NCI-H146 (cell line): ENCODE data around the gene KBTBD8.

Experiments
- DNase-seq: peaks from one replicate; lab custom pipeline; 2025; lab: John Stamatoyannopoulos, UW

Gene KBTBD8

DNA sequence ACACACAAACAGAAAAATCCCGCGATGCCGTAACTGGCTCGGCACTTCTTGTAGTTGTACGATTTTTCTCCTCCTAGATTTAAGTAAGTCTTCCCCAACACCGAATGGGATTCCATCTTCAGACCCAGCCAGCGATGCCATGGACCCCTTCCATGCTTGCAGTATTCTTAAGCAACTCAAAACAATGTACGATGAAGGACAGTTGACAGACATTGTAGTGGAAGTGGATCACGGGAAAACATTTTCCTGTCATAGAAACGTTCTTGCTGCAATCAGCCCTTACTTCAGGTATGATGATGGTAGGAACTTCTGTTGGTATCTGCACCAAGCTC, 763 bp downstream of the KBTBD8 start:
- no peak for DNase-seq

DNA sequence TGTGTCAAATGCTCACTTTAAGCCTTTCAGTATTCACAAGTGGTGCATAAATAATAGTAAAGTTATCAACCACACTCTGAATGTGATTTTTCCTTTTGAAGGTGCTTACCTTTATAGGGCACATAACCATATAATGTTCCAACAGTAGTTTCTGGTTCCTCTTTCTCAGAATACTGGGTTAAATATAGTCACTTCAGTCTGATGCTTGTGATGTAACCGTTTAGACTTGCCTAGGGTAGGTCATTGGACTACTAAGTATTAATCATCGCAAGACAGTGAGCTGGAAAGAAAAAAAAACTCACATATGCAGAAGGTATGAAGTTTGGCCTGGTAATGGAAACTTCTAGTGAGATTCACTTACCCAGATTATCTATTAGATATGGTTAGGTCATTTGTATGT, 1.9 kb downstream of the KBTBD8 start:
- no peak for DNase-seq

DNA sequence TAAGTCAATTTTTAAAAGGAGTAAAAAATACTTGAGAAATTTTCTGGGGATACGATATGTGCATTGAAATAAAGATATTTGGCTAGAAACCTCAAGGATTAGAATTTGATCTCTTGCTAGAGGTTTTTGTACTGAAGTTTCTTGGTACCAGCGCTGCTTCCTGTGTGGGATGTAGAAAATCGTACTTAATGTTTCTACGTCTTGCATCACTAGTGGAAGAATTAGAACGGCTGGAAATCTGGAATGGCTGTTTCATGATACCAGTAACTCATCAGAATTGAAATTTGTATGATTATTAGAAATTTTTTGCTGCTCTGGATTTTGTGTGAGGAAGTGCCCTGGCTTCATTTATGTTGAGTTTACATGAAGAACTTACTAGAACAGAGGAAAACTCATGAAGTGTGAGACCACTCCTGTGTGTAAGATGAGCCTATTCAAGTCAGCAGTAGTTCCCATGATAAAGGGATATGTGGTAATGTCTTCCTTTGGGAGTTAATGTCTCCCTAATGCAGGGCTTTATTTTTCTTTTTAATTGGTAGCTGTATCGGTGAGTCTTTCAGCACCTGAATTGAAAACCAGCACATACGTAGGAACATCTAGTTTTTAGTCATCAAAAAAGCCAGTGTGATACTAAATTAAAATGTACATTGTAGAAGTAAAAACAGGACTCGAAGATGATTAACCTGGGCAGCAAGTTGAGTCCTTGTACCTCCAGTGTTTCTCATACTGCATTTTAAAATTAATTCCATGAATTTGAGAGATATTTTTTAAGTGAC, 3.2 kb downstream of the KBTBD8 start:
- no peak for DNase-seq

DNA sequence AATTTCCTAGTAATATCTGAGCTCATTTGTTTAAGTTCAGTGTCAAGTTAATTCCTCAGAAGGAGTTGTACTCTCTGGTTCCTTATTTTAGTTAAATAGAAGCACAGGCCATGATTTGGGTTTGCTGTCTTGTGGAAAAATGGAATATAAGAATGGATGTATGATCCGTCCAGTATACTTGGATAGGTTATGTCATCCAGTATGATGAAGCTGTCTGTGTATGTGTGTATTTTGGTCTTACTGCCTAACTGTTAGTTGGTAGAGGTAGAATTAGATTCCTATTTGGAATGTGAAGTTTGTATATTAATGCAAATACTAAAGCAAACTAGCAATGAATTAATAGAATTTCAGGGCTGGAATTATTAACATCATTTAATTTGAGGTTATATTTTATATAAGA, 7.9 kb downstream of the KBTBD8 start:
- no peak for DNase-seq

DNA sequence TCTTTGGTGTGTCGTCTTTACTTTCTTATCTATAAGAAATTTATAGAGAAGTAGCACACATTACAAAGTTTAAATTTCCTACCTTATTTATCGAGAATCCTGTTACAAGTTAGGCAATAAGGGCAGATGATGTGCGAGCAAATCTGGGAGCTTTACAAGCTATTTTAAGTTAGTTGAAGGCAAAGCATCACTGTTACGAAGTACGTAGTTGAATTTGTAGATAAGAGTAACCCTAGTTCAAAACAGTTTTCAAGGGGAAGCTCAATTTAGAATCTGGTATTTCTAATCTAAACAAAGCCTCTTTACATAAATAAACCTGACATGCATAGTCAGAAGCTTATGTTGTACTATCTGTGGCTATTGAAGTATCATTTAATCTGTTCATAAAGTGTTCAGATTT, 8.4 kb downstream of the KBTBD8 start:
- no peak for DNase-seq

DNA sequence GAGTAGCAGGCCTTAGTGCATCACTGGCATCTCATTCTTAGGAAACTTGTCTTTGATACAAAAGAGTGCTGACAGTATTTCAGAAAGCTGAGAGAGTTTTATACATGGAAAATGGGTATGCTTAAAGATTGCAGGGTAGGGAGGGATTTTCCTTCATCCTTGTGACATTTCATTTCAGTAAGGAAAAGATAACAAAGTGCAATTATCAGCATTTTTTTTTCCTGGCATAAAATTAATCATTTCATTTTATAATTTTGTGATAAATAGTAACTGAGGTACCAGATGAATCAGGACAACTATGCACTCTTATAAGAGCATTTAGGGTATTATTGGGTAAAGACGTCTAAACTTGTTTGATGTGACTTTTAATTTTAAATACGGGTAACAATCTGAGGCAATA, 10.3 kb downstream of the KBTBD8 start:
- DNase-seq, result no peak

DNA sequence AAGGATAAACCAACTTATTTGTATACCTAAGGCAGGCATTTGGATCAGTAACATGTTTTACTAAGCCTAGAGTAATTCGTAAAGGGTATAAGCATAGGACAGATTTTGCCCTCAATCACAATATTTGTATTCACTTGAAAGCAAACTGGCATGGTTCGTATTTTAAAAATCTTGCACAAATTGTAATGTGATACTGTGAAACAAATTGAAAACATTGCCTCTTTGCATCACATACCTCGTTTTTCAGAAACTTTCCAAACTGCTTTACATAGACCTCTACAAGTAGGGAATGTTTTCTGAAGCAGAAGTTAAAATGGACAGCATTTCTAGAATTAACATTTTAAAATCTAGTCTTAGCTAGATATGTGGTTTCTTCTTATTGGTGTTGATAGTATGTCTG, 11.6 kb downstream of the KBTBD8 start:
- no peak for DNase-seq

DNA sequence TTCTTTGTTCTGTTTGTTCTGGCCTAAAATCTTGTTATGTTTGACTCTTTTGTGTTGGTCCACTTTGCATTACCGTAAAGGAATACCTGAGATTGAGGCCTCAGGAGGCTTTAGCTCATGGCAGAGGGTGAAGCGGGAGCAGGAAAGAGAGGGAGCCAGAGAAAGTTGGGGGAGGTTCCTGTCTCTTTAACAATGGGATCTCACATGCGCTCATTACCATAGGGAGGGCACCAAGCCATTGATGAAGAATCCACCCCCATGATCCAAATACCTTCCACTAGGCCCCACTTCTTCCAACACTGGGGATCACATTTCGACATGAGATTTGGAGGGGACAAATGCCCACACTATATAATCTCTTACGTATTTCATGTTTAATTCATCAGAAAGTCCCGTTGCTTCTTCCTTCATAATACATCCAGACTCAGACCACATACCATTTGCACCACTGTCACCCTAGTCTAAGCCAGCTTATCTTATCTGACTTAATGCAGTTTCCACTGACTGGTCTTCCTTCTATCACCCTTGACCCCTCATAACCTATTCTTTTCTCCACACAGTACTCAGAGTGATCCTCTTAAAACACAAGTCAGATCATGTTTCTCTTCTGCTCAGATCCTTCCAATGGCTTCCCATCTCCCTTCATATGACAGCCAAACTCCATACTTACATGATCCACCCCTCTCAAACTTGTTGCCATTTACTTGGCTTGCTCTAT, 13.5 kb downstream of the KBTBD8 start:
- DNase-seq, result no peak

DNA sequence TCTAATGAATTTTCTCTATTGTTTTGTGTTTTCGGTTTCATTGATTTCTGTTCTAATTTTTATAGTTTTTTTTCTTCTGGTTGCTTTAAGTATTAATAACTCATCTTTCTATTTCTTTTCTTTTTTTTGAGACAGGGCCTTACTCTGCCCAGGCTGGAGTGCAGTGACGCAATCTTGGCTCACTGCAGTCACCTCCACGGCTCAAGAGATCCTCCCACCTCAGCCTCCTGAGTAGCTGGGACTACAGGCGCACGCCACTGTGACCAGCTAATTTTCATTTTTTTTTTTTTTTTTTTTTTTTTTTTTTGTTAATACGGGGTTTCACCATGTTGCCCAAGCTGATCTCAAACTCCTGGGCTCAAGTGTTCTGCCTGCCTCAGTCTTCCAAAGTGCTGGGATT, 14.5 kb downstream of the KBTBD8 start:
- no peak for DNase-seq

DNA sequence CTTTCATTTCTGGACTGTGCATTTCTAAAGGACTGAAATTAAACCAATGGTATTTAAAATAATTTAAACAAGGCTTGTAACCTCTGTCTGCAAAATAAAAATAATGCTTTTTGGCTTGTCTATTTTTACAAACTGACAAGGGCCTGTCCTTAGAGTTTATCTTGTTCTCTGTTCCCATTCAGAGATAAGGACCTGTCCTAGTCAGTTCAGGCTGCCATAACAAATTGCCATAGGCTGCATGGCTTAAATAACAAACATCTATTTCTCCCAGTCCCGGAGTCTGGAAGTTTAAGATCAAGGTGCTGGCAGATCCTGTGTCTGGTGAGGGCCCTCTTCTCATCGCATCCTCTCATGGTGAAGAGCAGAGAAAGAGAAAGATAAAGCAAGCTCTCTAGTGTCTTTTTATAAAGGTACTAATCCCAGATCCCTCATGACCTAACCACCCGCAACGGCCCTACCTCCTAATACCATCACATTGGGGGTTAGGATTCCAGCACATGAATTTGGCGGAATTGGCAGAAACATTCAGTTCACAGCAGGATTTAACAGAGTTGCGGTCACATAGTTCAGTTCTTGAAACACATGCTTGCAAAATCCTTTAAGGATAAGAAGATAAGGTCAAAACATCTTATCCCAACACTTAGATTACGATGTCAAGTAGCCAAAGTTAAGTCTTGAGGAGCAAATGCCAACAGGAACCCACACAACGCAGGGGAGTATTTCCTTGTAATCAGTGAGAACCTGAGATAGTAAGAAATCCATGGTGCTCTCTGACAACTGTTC, 17.8 kb downstream of the KBTBD8 start:
- no peak for DNase-seq

DNA sequence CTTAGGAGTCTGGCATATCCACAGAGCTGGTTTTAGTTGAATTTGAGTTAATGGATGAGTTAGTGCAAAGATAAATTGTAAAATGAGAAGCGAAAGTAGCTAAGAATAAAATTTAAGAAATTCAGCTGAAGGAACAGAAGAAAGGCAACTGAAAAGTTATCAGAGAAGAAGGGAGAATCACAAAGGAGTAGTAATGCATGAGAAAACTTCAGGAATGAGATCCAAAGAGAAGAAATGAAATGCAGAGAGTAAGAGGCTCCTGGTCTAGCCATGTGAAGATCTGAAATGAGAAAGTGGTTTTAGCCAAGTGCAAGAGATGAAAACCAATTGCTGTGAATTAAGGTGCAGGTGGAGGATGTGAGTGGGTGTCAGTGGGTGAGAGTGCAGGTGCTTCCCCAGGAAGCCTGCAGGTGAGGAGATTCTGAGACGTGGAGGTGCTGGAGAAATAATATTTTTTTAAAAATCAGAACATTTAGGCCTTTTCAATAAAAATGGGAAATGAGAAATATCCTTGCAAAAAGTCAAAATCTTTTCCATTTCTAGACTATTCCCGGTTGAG, 18.5 kb downstream of the KBTBD8 start:
- no peak for DNase-seq

DNA sequence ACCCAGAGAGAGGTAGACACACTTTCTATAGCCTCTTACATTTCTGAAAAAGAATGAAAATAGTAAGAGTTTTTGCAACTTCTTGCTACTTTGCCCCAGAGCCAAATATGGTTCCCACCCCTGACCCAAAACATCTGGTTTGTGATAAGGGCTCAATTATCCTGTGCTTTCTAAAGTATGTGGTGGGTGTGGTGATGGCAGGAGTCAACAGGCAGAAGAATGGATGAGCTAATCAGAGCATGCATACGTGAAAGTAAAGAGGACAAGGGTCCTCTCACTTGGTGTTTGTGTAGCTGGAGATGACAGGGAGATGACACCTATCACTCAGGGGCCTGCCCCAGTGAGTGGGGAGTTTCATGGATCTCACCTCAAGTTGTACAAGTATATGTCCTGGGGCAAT, 19.1 kb downstream of the KBTBD8 start:
- peak; percentile 2 for DNase-seq

DNA sequence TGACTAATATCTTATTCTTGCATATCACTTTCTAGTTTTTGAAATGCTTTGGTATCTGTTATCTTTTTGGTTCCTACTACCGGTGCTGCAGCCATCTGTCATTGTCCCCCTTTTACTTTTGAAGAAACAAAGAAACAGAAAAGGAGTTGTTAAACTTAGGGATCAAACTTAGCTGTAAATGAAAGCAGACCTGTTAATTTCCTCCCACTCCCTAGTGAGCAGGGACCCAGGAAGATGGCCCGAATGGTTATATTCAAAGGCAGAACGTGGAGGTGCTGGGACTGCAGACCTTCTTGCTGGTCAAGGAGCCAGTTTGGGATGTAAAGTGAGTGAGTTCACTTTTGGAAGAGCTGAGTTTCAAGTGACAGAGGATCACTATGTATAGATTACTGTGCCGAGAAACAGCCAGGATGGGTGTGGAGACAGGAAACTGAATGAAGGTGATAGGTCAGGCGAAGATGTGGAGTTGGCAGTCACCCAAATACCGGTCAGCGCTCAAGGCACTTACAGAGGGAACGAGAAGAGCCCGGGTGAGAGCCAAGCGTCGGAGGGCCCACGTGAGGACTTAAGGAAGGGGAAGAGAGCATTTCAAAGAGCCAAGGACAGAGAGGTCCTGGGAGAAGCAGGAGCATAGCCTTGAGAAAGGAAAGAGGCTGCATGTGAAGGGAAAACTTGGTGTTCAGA, 20.1 kb downstream of the KBTBD8 start:
- DNase-seq, result no peak

DNA sequence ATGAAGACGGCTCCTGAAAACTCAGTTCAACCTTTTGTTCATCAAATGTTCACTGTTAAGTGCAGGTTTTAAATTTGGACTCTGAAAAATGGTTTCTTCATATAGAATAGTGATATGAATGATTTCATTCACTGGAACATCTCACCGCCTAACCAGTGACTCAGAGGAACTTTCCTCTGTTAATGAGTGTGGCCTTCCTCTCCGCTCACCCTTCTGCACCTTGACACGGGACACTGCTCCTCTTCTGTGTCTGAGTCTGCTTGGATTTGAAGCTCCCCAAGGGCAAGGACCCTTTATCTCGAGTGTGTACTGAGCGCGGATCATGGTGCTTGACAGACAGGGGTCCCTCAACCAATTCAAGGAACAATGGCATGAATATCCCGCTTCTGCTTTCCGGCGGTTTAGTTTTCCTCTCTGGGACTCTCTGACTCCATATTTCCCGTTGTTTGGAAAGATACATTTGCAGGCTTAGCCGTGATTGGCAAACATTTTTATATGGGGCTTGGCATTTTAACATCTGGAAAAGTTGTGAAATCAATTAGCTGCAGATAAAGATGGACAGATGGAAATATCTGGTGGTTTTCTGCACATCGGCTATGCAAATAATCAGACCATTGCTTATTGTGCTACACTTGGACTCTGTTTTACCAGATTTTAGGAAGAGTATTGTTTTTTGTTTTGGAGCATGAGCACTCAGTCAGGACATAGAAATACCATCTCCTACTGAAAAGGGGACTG, 20.9 kb downstream of the KBTBD8 start:
- no peak for DNase-seq

DNA sequence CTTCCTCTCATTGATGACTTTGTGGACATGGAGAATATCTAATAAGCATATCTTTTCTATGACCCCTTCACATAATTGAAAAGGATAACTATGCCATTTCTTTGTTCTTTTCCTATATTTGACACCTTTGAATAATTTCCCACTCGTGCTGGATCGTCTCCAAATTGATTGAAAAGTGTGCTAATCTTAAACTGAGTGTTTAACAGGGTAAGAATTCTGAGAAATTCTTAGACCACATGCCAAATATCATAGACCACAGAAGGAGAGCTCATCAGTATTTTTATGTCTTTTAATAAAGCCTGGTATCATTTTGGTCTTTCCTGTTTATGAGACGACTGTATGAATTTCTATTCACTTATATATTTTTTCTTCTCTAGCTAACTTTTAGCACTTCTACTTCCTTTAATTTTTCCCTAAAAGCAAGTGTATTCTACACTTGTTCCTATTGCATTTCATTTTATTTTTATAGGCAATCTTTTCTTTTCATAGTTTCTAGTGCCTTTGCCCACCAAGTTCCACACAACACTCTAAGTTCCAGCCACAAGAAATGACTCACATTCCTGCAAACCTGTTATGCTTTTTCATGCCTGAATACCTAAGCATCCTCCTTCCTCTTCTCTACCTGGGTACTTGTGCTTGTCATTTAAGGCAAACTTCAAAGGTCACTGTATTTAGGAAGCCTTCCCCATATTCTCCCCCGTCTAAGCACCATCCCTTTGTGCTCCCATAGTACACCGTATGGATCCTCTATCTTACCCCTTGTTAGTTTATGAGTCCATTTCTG, 30.1 kb downstream of the KBTBD8 start:
- no peak for DNase-seq

DNA sequence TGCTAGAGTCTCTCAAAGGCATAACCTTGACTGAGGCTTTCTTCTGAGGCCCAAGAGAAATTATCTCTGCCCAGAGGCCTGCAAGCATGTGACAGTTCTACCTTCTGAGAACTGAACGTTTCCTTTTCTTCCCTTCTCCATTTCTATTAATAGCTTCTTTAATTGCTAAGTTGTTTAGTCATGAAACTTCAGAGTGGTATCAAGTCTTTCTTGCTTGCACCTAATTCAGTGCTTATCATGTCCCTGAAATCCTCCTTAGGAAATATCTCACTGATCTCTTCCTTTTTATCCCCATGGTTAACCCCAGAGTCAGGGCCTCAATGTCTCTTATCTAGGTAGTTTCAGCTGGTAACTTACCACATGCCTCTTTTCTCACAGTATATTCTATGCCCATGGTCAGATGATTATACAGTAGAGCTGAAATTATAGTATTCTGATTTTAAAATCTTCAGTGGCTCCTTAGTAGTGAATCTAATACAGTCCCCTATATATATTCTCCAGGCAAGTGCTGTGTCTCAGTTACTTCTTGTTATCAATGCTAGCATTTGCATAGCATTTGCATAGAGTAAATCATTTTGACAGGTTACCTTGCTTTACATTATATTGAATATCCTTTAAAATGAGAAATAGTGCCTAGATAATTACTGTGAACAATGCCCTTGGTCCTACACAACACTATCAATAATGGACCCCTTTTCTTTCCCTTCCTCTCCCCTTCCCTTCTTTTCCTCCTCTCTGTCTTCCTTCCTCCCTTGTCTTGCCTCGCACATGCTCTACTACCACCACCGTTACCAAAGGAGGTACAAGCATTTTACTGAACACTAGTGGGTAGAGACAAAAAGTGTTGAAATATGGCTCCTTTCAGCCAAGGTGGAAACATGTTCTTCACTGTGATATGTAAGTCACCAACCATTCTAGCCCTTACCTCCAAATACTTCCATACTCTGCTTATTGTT, 33.0 kb downstream of the KBTBD8 start:
- DNase-seq, result no peak

DNA sequence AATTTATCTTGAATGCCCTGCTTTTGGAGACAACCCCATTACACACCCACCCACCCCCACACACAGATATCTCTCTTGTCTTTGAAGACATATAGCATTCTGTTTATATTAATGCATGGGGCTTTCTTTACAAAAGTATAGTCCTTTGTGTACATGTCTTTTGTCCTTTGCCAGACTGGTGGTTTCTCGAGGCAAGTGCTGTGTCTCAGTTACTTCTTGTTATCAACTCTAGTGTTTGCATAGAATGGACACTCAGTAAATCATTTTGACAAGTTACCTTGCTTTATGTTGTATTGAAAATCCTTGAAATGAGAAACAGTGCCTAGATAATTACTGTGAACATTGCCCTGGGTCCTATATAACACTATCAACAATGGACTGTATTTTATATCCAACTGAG, 33.9 kb downstream of the KBTBD8 start:
- peak; percentile 83 for DNase-seq

DNA sequence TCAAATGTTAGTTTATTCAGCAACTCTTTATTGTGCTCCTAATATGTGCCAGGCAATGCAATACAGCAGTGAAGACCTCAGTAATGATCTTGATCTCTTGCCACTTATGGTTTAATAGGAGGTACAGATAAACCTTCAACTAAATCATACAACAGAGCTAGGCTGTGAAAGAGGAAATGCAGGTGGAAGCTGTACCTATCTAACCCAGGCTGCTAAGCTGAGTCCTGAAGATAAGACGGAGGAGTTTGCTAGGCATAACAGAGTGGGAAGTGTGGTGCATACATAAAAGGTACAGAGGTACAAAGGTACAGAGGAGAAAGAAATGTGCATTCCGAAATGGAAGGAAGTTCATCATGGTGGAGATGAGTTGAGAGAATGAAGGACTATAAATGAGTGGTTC, 35.0 kb downstream of the KBTBD8 start:
- DNase-seq, result peak; percentile 14

DNA sequence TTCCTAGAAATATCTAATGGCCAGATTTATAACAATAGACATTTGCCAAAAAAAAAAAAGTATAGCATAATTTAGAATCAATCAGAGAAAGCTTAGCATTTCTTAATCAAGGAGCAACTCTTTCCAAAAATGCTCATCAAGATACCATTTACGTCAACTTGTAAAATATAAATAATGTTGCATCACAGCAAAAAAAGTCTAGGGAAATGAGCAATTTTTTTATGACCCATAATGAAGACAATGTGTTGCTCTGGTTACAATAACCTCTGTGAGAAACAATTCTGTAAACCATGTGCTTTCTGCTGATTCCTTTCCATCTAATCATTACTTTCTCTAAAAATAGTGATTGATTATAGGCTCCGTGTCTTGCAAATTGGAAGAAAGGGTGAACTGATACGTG, 36.3 kb downstream of the KBTBD8 start:
- no peak for DNase-seq

DNA sequence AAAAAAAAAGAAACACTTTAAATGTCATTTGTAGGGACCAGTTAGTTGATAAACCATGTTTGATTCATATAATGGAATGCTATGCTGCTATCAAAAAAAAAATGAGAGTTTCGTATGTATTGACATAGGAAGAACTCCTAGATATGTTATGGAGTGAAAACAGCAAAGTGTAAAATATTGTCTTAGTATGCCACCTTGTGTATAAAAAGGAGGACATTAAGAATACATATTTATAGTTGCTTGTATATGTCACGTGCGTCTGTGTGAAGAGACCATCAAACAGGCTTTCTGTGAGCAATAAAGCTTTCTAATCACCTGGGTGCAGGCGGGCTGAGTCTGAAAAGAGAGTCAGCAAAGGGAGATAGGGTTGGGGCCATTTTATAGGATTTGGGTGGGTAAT, 39.5 kb downstream of the KBTBD8 start:
- no peak for DNase-seq
